ENCODE results near the gene GYG2. TPM values are rescaled to one million over a fixed set of nuclear protein-coding genes. Genes with fewer than 3 reads are reported as not detected.
"Not testable (repeated sequence)": the region's sequence is repeated elsewhere in the genome, so short reads cannot be mapped to it uniquely, and the experiment has no call there.

GYG2 gene
- polyA plus RNA-seq, 1 of the 3 experiments (the other 2 are of a cell fraction), result 1.8 TPM

GRCh38 chrX:2802376-2803090 lies 26.2 kb upstream of the GYG2 start:
- POLR2A ChIA-PET; H2AFZ ChIP-seq (ENCODE audit: low read depth); DNase-seq; H3K9ac ChIP-seq; H3K36me3 ChIP-seq (replicated peaks in 1 of 2; ENCODE audit: control insufficient read depth in 1 of 2, insufficient read depth in 2 of 2, low read length in 1 of 2); CTCF ChIA-PET; H3K4me1 ChIP-seq (ENCODE audit: control insufficient read depth in 1 of 2, insufficient read depth in 2 of 2, low read depth in 1 of 2, low read length in 1 of 2); H3K9me3 ChIP-seq; H3K4me3 ChIP-seq (ENCODE audit: low read depth in 2 of 2, low read length in 1 of 2); H3K79me2 ChIP-seq (ENCODE audit: insufficient read depth); H4K20me1 ChIP-seq (ENCODE audit: insufficient read depth); H3K27me3 ChIP-seq (ENCODE audit: insufficient read depth); H3K9me2 ChIP-seq: not testable (repeated sequence)
- Histone ChIP-seq H3K27ac (ENCODE audit: low read depth in 2 of 2, low read length in 1 of 2) (peak overlapping the region in 1 of 2 experiments; percentile 24; a peak in 2 of 4 replicates), H3F3A (replicated peaks; ENCODE audit: insufficient read depth) (peaks cover 16% of the 10 kb centered on the region), H3K4me2 (peak overlapping the region; percentile 7; the same call in 1 of the 2 replicates)
- 50% methylated on average over 18 of the region's 18 CpGs for WGBS (ENCODE audit: low lambda C conversion rate)

GRCh38 chrX:2803486-2803885 lies 25.2 kb upstream of the GYG2 start:
- H3K4me2 ChIP-seq; H3K36me3 ChIP-seq (replicated peaks in 1 of 2; ENCODE audit: control insufficient read depth in 1 of 2, insufficient read depth in 2 of 2, low read length in 1 of 2); CTCF ChIA-PET; H3K9me2 ChIP-seq; H2AFZ ChIP-seq (ENCODE audit: low read depth); DNase-seq; H3K4me1 ChIP-seq (ENCODE audit: control insufficient read depth in 1 of 2, insufficient read depth in 2 of 2, low read depth in 1 of 2, low read length in 1 of 2); POLR2A ChIA-PET; H3K27ac ChIP-seq (ENCODE audit: low read depth in 2 of 2, low read length in 1 of 2); H3K27me3 ChIP-seq (ENCODE audit: insufficient read depth); H3K9me3 ChIP-seq; H4K20me1 ChIP-seq (ENCODE audit: insufficient read depth); H3K9ac ChIP-seq; H3K79me2 ChIP-seq (ENCODE audit: insufficient read depth); H3K4me3 ChIP-seq (ENCODE audit: low read depth in 2 of 2, low read length in 1 of 2): not testable (repeated sequence)
- 58% methylated on average over 8 of the region's 8 CpGs for WGBS (ENCODE audit: low lambda C conversion rate)
- peaks cover 16% of the 10 kb centered on the region for H3F3A ChIP-seq (replicated peaks; ENCODE audit: insufficient read depth)

GRCh38 chrX:2804106-2804843 lies 24.5 kb upstream of the GYG2 start:
- Histone ChIP-seq H3F3A (replicated peaks; ENCODE audit: insufficient read depth) (peaks cover 16% of the 10 kb centered on the region), H2AFZ (ENCODE audit: low read depth) (0 out of 2 replicates have a peak overlapping the region, but pooled peaks have one; percentile 42), H3K27ac (ENCODE audit: low read depth in 2 of 2, low read length in 1 of 2) (peak overlapping the region in 1 of 2 experiments; percentile 41; a peak in 1 of 4 replicates)
- H4K20me1 ChIP-seq (ENCODE audit: insufficient read depth); H3K36me3 ChIP-seq (replicated peaks in 1 of 2; ENCODE audit: control insufficient read depth in 1 of 2, insufficient read depth in 2 of 2, low read length in 1 of 2); H3K4me2 ChIP-seq; H3K27me3 ChIP-seq (ENCODE audit: insufficient read depth); H3K79me2 ChIP-seq (ENCODE audit: insufficient read depth); DNase-seq; H3K9me3 ChIP-seq; H3K9ac ChIP-seq; POLR2A ChIA-PET; CTCF ChIA-PET; H3K4me3 ChIP-seq (ENCODE audit: low read depth in 2 of 2, low read length in 1 of 2); H3K9me2 ChIP-seq; H3K4me1 ChIP-seq (ENCODE audit: control insufficient read depth in 1 of 2, insufficient read depth in 2 of 2, low read depth in 1 of 2, low read length in 1 of 2): not testable (repeated sequence)
- WGBS (ENCODE audit: low lambda C conversion rate), result 61% methylated on average over 15 of the region's 18 CpGs

GRCh38 chrX:2804858-2805257 lies 23.9 kb upstream of the GYG2 start:
- H3K9me2 ChIP-seq; H3K4me1 ChIP-seq (ENCODE audit: control insufficient read depth in 1 of 2, insufficient read depth in 2 of 2, low read depth in 1 of 2, low read length in 1 of 2); POLR2A ChIA-PET; H3K9ac ChIP-seq; CTCF ChIA-PET; H3K79me2 ChIP-seq (ENCODE audit: insufficient read depth); H4K20me1 ChIP-seq (ENCODE audit: insufficient read depth); H3K9me3 ChIP-seq; H3K4me3 ChIP-seq (ENCODE audit: low read depth in 2 of 2, low read length in 1 of 2); H3K36me3 ChIP-seq (replicated peaks in 1 of 2; ENCODE audit: control insufficient read depth in 1 of 2, insufficient read depth in 2 of 2, low read length in 1 of 2); DNase-seq; H3K27me3 ChIP-seq (ENCODE audit: insufficient read depth); H3K4me2 ChIP-seq: not testable (repeated sequence)
- TF ChIP-seq JUND (IDR thresholded peaks at IDR 0.05) (peak; percentile 40; the same call in 1 of the 2 replicates), FOSL2 (IDR thresholded peaks at IDR 0.05; ENCODE audit: borderline replicate concordance, low read depth) (peak; percentile 73), TCF12 (IDR thresholded peaks at IDR 0.05) (peak; percentile 7; the same call in 1 of the 2 replicates)
- peaks cover 16% of the 10 kb centered on the region for H3F3A ChIP-seq (replicated peaks; ENCODE audit: insufficient read depth)
- H3K27ac ChIP-seq (ENCODE audit: low read depth in 2 of 2, low read length in 1 of 2), result peak overlapping the region in 1 of 2 experiments; percentile 41; a peak in 1 of 4 replicates
- peak overlapping the region; percentile 66; the same call in 1 of the 2 replicates for H2AFZ ChIP-seq (ENCODE audit: low read depth)
- 48% methylated on average over 17 of the region's 20 CpGs for WGBS (ENCODE audit: low lambda C conversion rate)

All from SK-N-SH (cell line).